Right cardiac atrium (tissue), 5 donors: ENCODE results near the gene CD81. TPM values are rescaled to one million over a fixed set of nuclear protein-coding genes. Genes with fewer than 3 reads are reported as not detected.

Experiments
- ATAC-seq, 2 donors: fragments of 200-7000 bp; cut with Tn5 transposase; one replicate each; pipeline versions ENCODE4 v1.8.0 to v1.9.1; 2020; ENCODE audit warnings: moderate library complexity in 2 of 2, mild to moderate bottlenecking in 1 of 2
- DNase-seq, 3 donors: peaks; one replicate each; pipeline ENCODE4 v3.0.0-alpha.2; 2020
- H3K27ac ChIP-seq: one replicate; pipeline ENCODE4 v1.5.1; 2013; ENCODE audit warnings: mild to moderate bottlenecking, low read length, control low read depth, moderate library complexity
- H3K27me3 ChIP-seq: one replicate; pipeline ENCODE4 v1.6.1; 2013; ENCODE audit not compliant: control insufficient read depth, insufficient read depth
- H3K4me1 ChIP-seq: one replicate; pipeline ENCODE4 v1.6.1; 2013; ENCODE audit warnings: low read length; ENCODE audit not compliant: control insufficient read depth, insufficient read depth
- H3K4me3 ChIP-seq: one replicate; pipeline ENCODE4 v1.5.1; 2013; ENCODE audit warnings: low read length, control low read depth
- H3K9me3 ChIP-seq: one replicate; pipeline ENCODE4 v1.6.1; 2013; ENCODE audit warnings: low read length; ENCODE audit not compliant: control insufficient read depth
- WGBS: extraction: QIAGEN DNeasy Blood & Tissue Kit; methylation state at CpG from one replicate; pipeline ENCODE4 v1.1.7; 2013; 5-methylcytosine and 5-hydroxymethylcytosine counted together
- intact Hi-C, 4 donors: fragments of 100-400 bp; cut with DNase I; formaldehyde crosslinking; loops; one replicate each; pipeline versions ENCODE4 v1.11.0 to v1.14.0; 2022 to 2023
- polyA plus RNA-seq: library from polyadenylated mRNA; stranded (reverse); fragments of 200-250 nt; gene quantifications from one replicate; pipeline ENCODE4 v1.2.3, GENCODE V29; 2013
- total RNA-seq, 4 donors: library from RNA; stranded (reverse); fragmentation: NEBNext Ultra II Directional; extraction: Animal tissue kit (Norgen Biotek cat#: 25700); gene quantifications; one replicate each; pipeline ENCODE4 v1.2.1, GENCODE V29; 2021
- donor health status: healthy with polysubstance abuse.
- donor health status: DM: no; HTN: yes; CAD: no.
- donor health status: DM: no; HTN: no; CAD: no.
- donor health status: DM: no; HTN: yes; CAD: no; lungs with severe emphysema.
- donor health status: DM: yes; HTN: yes; CAD: no.

CD81 gene
- total and polyA plus RNA-seq, 5 donors: 677 to 920 (median 816) TPM

DNA sequence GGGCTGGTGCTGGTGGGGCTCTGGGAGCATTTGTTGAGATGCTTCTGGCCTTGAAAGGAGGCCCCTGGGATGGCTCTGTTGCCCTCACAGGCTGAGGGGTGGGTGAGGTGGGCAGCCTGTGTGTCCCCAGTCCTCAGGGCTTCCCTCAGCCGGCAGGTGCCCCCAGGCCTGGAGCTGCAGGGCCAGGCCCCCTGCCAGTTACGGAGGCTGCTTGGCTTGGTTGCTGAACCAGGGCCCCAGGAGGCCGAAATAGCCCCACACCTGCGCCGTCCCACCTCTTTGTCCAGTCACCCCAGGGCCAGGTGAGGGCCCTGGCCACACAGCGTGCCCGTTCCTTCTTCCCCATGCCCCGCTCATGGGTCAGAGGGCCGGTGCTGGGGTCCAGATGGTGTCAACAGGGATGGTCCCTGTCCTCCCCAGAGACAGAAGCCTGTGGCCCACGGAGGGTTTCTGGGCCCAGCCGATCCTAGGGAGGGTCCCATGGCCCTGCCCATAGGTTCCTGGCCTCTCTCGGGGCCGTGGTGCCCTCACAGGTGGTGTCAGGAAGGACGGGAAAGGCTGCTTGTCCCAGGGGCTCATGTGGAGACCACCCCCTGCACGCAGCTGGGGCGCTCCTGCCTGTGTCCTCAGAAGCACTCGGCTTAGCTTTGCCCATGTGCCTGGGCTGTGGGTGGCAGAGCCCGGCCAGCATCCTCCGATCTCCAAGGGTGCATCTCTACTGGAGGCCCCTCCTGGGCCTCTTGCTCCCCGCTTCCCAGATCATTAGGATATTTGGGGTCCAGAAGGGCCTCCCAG is 14.3 kb downstream of the CD81 start:
- Histone ChIP-seq H3K27ac (peak overlapping the region; percentile 3), H3K4me1 (peaks cover 27% of the 10 kb centered on the region), H3K4me3 (no peak overlapping the region), H3K9me3 (no peaks in the 10 kb centered on the region), H3K27me3 (no peaks in the 10 kb centered on the region)
- DNase-seq: peak in 2 of 3 donors; percentile 52 to 53
- 88% methylated on average over 20 of the region's 20 CpGs for WGBS
- no peak for ATAC-seq
- intact Hi-C loops: no loop called here

GRCh38 chr11:2392241-2392959 is 15.3 kb downstream of the CD81 start:
- 84% methylated on average over 26 of the region's 26 CpGs for WGBS
- no peak overlapping the region for H3K4me3 ChIP-seq
- no peaks in the 10 kb centered on the region for H3K27me3 ChIP-seq
- peak in 2 of 3 donors; percentile 59 to 60 for DNase-seq
- H3K4me1 ChIP-seq: peaks cover 17% of the 10 kb centered on the region
- no peak for ATAC-seq
- H3K27ac ChIP-seq: no peak overlapping the region
- no peaks in the 10 kb centered on the region for H3K9me3 ChIP-seq
- intact Hi-C loops: no loop called here

GRCh38 chr11:2393111-2393868 is 16.2 kb downstream of the CD81 start:
- no peak overlapping the region for H3K27ac ChIP-seq
- H3K9me3 ChIP-seq: no peaks in the 10 kb centered on the region
- intact Hi-C loops: no loop called here
- ATAC-seq (no peak), DNase-seq (peak in 2 of 3 donors; percentile 41 to 55)
- H3K4me3 ChIP-seq: no peak overlapping the region
- H3K4me1 ChIP-seq: peaks cover 14% of the 10 kb centered on the region
- H3K27me3 ChIP-seq: no peaks in the 10 kb centered on the region
- 88% methylated on average over 27 of the region's 27 CpGs for WGBS

DNA sequence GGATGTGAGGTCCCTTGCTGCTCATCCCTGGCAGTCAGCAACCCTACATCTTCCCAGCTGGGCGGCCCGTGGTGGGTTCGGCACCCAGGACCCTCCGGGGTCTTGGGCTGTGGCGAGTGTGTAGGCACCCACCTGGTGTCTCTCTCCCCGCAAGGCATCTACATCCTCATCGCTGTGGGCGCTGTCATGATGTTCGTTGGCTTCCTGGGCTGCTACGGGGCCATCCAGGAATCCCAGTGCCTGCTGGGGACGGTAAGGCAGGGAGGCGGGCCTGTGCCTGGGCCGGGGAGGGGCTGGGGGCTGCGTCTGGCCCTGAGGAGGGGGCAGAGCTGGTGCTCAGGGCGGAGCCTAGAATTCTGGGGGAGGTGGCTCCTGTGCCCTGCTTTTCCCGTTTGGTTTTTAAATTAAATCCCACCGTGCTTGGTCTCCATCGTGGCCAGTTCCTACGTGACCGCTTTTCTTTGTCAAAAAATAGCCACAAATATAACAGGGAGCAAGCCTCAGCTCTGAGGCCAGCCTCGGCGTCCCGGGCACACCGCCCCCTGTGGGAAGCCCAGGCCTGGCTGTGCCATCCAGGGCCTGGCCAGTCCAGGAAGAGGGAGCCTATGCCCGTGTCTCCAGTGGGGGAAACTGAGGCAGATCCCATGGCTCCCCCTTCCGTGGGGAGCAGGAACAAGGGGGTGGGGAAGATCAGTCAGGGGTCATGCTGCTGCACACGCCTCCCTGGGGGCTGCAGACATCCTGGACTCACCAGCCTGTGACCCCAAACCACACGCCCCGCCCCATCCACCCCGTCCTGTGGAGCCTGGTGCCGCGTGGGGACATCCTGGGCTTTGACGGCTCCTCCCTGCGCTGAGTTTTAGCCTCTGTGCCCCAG is 17.1 kb downstream of the CD81 start:
- H3K9me3 ChIP-seq: no peaks in the 10 kb centered on the region
- intact Hi-C loops: no loop called here
- no peak overlapping the region for H3K4me3 ChIP-seq
- peaks cover 9% of the 10 kb centered on the region for H3K4me1 ChIP-seq
- peak in 2 of 3 donors; percentile 55 to 63 for DNase-seq
- 79% methylated on average over 34 of the region's 34 CpGs for WGBS
- no peak overlapping the region for H3K27ac ChIP-seq
- ATAC-seq: no peak
- no peaks in the 10 kb centered on the region for H3K27me3 ChIP-seq

GRCh38 chr11:2394818-2395105 is 17.7 kb downstream of the CD81 start:
- peaks cover 11% of the 10 kb centered on the region for H3K4me1 ChIP-seq
- H3K27me3 ChIP-seq: no peaks in the 10 kb centered on the region
- intact Hi-C loops: no loop called here
- no peak overlapping the region for H3K4me3 ChIP-seq
- no peak overlapping the region for H3K27ac ChIP-seq
- DNase-seq (peak in 2 of 3 donors; percentile 48 to 53), ATAC-seq (no peak)
- 85% methylated on average over 8 of the region's 8 CpGs for WGBS
- no peaks in the 10 kb centered on the region for H3K9me3 ChIP-seq

DNA sequence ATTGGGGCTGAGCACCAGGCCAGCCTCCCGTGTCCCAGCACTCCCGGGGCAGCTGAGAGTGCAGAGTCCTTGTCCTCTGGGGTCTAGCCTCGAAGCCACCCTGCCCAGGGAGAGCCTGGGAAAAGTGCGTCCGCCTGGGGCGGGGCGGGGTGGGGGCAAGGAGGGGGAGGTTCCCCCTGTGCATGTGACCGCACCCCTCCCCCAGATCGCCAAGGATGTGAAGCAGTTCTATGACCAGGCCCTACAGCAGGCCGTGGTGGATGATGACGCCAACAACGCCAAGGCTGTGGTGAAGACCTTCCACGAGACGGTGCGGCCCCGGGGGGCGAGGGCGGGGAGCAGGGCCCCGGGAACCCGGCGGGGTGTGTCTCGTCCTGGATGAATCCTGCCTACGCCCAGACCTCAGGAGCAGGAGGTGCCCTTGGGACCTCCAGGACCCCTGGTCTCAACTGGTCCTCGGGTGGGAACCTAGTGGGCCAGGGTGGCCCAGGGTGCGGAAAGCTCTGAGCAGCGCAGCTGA is 18.2 kb downstream of the CD81 start:
- intact Hi-C loops: no loop called here
- ATAC-seq: no peak
- Histone ChIP-seq H3K27me3 (no peaks in the 10 kb centered on the region), H3K4me3 (no peak overlapping the region), H3K4me1 (peaks cover 8% of the 10 kb centered on the region), H3K27ac (no peak overlapping the region), H3K9me3 (no peaks in the 10 kb centered on the region)
- DNase-seq: peak in 2 of 3 donors; percentile 60 to 63
- WGBS: 85% methylated on average over 26 of the region's 26 CpGs

DNA sequence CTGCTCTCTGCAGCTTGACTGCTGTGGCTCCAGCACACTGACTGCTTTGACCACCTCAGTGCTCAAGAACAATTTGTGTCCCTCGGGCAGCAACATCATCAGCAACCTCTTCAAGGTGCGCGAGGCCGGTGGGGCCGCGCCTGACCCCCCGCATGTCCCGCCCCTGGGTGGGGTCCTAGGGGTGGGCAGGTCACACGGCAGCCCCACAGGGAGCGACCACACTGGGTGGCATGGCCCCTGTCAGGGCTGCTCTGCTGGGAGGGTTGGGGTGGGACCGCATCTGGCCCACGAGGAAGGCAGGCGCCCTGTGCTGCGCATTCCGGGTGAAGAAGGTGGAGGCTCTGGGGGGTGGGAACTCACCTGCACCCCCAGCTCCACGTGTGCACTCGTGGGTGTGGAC is 18.7 kb downstream of the CD81 start:
- intact Hi-C loops: no loop called here
- Histone ChIP-seq H3K27me3 (no peaks in the 10 kb centered on the region), H3K4me1 (peaks cover 5% of the 10 kb centered on the region), H3K27ac (no peak overlapping the region), H3K9me3 (no peaks in the 10 kb centered on the region), H3K4me3 (no peak overlapping the region)
- peak in 2 of 3 donors; percentile 52 to 54 for DNase-seq
- WGBS: 87% methylated on average over 17 of the region's 17 CpGs
- ATAC-seq: no peak

DNA sequence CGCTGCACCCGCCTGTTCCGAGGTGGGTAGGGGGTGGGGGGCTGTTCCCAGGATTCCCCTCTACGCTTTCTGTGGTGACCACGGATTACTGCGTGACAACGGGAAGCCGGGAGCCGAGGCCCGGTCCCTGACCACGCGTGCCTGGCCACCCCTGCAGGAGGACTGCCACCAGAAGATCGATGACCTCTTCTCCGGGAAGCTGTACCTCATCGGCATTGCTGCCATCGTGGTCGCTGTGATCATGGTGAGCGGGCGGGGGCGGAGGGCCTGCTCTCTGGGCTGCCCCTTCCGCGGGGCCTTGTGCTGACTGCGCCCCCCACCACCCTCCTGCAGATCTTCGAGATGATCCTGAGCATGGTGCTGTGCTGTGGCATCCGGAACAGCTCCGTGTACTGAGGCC is 19.4 kb downstream of the CD81 start:
- Histone ChIP-seq H3K4me1 (peaks cover 8% of the 10 kb centered on the region), H3K9me3 (no peaks in the 10 kb centered on the region), H3K4me3 (no peak overlapping the region), H3K27me3 (no peaks in the 10 kb centered on the region), H3K27ac (no peak overlapping the region)
- WGBS: 88% methylated on average over 26 of the region's 26 CpGs
- ATAC-seq (no peak), DNase-seq (peak in 2 of 3 donors; percentile 39 to 58)
- intact Hi-C loops: no loop called here

DNA sequence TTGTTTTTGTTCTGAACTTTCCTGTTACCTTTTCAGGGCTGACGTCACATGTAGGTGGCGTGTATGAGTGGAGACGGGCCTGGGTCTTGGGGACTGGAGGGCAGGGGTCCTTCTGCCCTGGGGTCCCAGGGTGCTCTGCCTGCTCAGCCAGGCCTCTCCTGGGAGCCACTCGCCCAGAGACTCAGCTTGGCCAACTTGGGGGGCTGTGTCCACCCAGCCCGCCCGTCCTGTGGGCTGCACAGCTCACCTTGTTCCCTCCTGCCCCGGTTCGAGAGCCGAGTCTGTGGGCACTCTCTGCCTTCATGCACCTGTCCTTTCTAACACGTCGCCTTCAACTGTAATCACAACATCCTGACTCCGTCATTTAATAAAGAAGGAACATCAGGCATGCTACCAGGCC is 19.9 kb downstream of the CD81 start:
- intact Hi-C loops: no loop called here
- no peak overlapping the region for H3K4me3 ChIP-seq
- 92% methylated on average over 12 of the region's 12 CpGs for WGBS
- H3K27ac ChIP-seq: no peak overlapping the region
- DNase-seq: peak in 1 of 3 donors; percentile 31
- H3K9me3 ChIP-seq: no peaks in the 10 kb centered on the region
- no peaks in the 10 kb centered on the region for H3K27me3 ChIP-seq
- no peak for ATAC-seq
- H3K4me1 ChIP-seq: peaks cover 13% of the 10 kb centered on the region

- H3K27me3 ChIP-seq: no peaks in the 10 kb centered on the region
- no peak for ATAC-seq
- 54% methylated on average over 7 of the region's 7 CpGs for WGBS
- H3K4me3 ChIP-seq: no peak overlapping the region
- no peaks in the 10 kb centered on the region for H3K9me3 ChIP-seq
- intact Hi-C loops: no loop called here
- DNase-seq: no peak
- H3K4me1 ChIP-seq: peaks cover 13% of the 10 kb centered on the region
- H3K27ac ChIP-seq: peak overlapping the region; percentile 94
These were observed 21.7 kb downstream of the CD81 start for GRCh38 chr11:2398664-2399355.
